Measurements from ENCODE around the gene HOXA13. TPM values are rescaled to one million over a fixed set of nuclear protein-coding genes. Genes with fewer than 3 reads are reported as not detected.
A peak's percentile ranks its signal among the peaks of the same experiment; 100 is the strongest.

Gene HOXA13
- total RNA-seq, 8 experiments from 2014 or later: 0.09 to 2.4 (median 0.18) TPM; not detected in 3

GRCh38 chr7:27224983-27225934 is 25.4 kb upstream of the HOXA13 start:
- in situ Hi-C loops (cut with MboI; ENCODE audit: low pct_unique_long_range_greater_than_20kb in 2 of 9, low sequenced_read_pairs in 9 of 9, unreplicated experiment in 9 of 9): loop anchor here in 7 of 9 experiments (25.0 kb wide), 4 partner anchors 362 to 787 kb away; no protein-coding TSS in a partner anchor
- Histone ChIP-seq H3K27ac (no peak overlapping the region), H3K4me3 (no peak overlapping the region), H3K4me1 (replicated peaks in 1 of 2) (peaks cover 0 to 6% of the 10 kb centered on the region in 2 donors)
- WGBS, 10 experiments: 0 to 100% (median 20%) methylated on average over 1 to 35 of the region's 61 CpGs
- no peak for ATAC-seq (replicated peaks in 6 of 8)

GRCh38 chr7:27223941-27224575 is 24.2 kb upstream of the HOXA13 start:
- H3K4me3 ChIP-seq: no peak overlapping the region
- no peak overlapping the region for H3K27ac ChIP-seq
- peaks cover 0 to 6% of the 10 kb centered on the region in 2 donors for H3K4me1 ChIP-seq (replicated peaks in 1 of 2)
- in situ Hi-C loops (cut with MboI; ENCODE audit: low pct_unique_long_range_greater_than_20kb in 2 of 9, low sequenced_read_pairs in 9 of 9, unreplicated experiment in 9 of 9): loop anchor here in 5 of 9 experiments (25.0 kb wide), 4 partner anchors 363 to 788 kb away; no protein-coding TSS in a partner anchor
- peak in 3 of 8 experiments; percentile 48 to 67 (median 57) for ATAC-seq (replicated peaks in 6 of 8)

GRCh38 chr7:27221201-27221797 is 21.4 kb upstream of the HOXA13 start:
- no peak overlapping the region for H3K4me3 ChIP-seq
- ATAC-seq (replicated peaks in 6 of 8): no peak
- 40 to 89% (median 67%) methylated on average over 1 to 3 of the region's 3 CpGs; no CpG with 5 or more reads in 3 of the 10 experiments for WGBS, 10 experiments
- no peak overlapping the region for H3K27ac ChIP-seq
- H3K4me1 ChIP-seq (replicated peaks in 1 of 2): peaks cover 0 to 6% of the 10 kb centered on the region in 2 donors
- in situ Hi-C loops (cut with MboI; ENCODE audit: low pct_unique_long_range_greater_than_20kb in 2 of 9, low sequenced_read_pairs in 9 of 9, unreplicated experiment in 9 of 9): loop anchor here in 5 of 9 experiments (25.0 kb wide), 4 partner anchors 366 to 791 kb away; no protein-coding TSS in a partner anchor

- no peak for ATAC-seq (replicated peaks in 6 of 8)
- Histone ChIP-seq H3K4me3 (no peak overlapping the region), H3K4me1 (replicated peaks in 1 of 2) (peaks cover 0 to 5% of the 10 kb centered on the region in 2 donors), H3K27ac (no peak overlapping the region)
- in situ Hi-C loops (cut with MboI; ENCODE audit: low pct_unique_long_range_greater_than_20kb in 2 of 9, low sequenced_read_pairs in 9 of 9, unreplicated experiment in 9 of 9): loop anchor here in 5 of 9 experiments (25.0 kb wide), 4 partner anchors 367 to 792 kb away; no protein-coding TSS in a partner anchor
- WGBS, 10 experiments: 49 to 100% (median 72%) methylated on average over 1 to 13 of the region's 45 CpGs; no CpG with 5 or more reads in 4 of the 10 experiments
Observed at GRCh38 chr7:27220440-27220955, 20.6 kb upstream of the HOXA13 start.

GRCh38 chr7:27219821-27220220 is 19.9 kb upstream of the HOXA13 start:
- in situ Hi-C loops (cut with MboI; ENCODE audit: low pct_unique_long_range_greater_than_20kb in 2 of 9, low sequenced_read_pairs in 9 of 9, unreplicated experiment in 9 of 9): loop anchor here in 5 of 9 experiments (25.0 kb wide), 4 partner anchors 367 to 792 kb away; no protein-coding TSS in a partner anchor
- no peak for ATAC-seq (replicated peaks in 6 of 8)
- H3K4me3 ChIP-seq: no peak overlapping the region
- WGBS, 10 experiments: 33 to 83% (median 50%) methylated on average over 1 to 3 of the region's 4 CpGs; no CpG with 5 or more reads in 3 of the 10 experiments
- no peaks in the 10 kb centered on the region for H3K4me1 ChIP-seq (replicated peaks in 1 of 2)
- no peak overlapping the region for H3K27ac ChIP-seq

GRCh38 chr7:27217951-27218350 is 18.1 kb upstream of the HOXA13 start:
- H3K4me3 ChIP-seq: no peak overlapping the region
- in situ Hi-C loops (cut with MboI; ENCODE audit: low pct_unique_long_range_greater_than_20kb in 2 of 9, low sequenced_read_pairs in 9 of 9, unreplicated experiment in 9 of 9): loop anchor here in 5 of 9 experiments (25.0 kb wide), 4 partner anchors 369 to 794 kb away; no protein-coding TSS in a partner anchor
- ATAC-seq (replicated peaks in 6 of 8): no peak
- no peak overlapping the region for H3K27ac ChIP-seq
- no peaks in the 10 kb centered on the region for H3K4me1 ChIP-seq (replicated peaks in 1 of 2)

GRCh38 chr7:27215356-27215755 is 15.5 kb upstream of the HOXA13 start:
- ATAC-seq (replicated peaks in 6 of 8): no peak
- 0 to 86% (median 50%) methylated on average over 1 to 2 of the region's 2 CpGs; no CpG with 5 or more reads in 6 of the 10 experiments for WGBS, 10 experiments
- in situ Hi-C loops (cut with MboI; ENCODE audit: low pct_unique_long_range_greater_than_20kb in 2 of 9, low sequenced_read_pairs in 9 of 9, unreplicated experiment in 9 of 9): loop anchor here in 5 of 9 experiments (25.0 kb wide), 4 partner anchors 372 to 797 kb away; no protein-coding TSS in a partner anchor
- Histone ChIP-seq H3K27ac (no peak overlapping the region), H3K4me3 (no peak overlapping the region), H3K4me1 (replicated peaks in 1 of 2) (no peaks in the 10 kb centered on the region)

GRCh38 chr7:27214239-27214950 is 14.5 kb upstream of the HOXA13 start:
- ATAC-seq (replicated peaks in 6 of 8): no peak
- H3K4me1 ChIP-seq (replicated peaks in 1 of 2): no peaks in the 10 kb centered on the region
- 0 to 83% (median 24%) methylated on average over 1 to 7 of the region's 8 CpGs; no CpG with 5 or more reads in 3 of the 10 experiments for WGBS, 10 experiments
- no peak overlapping the region for H3K4me3 ChIP-seq
- H3K27ac ChIP-seq: no peak overlapping the region
- in situ Hi-C loops (cut with MboI; ENCODE audit: low pct_unique_long_range_greater_than_20kb in 2 of 9, low sequenced_read_pairs in 9 of 9, unreplicated experiment in 9 of 9): loop anchor here in 5 of 9 experiments (25.0 kb wide), 4 partner anchors 373 to 798 kb away; no protein-coding TSS in a partner anchor

GRCh38 chr7:27213433-27214238 is 13.7 kb upstream of the HOXA13 start:
- no peak for ATAC-seq (replicated peaks in 6 of 8)
- no peaks in the 10 kb centered on the region for H3K4me1 ChIP-seq (replicated peaks in 1 of 2)
- in situ Hi-C loops (cut with MboI; ENCODE audit: low pct_unique_long_range_greater_than_20kb in 2 of 9, low sequenced_read_pairs in 9 of 9, unreplicated experiment in 9 of 9): loop anchor here in 5 of 9 experiments (25.0 kb wide), 4 partner anchors 374 to 799 kb away; no protein-coding TSS in a partner anchor
- 10 to 100% (median 85%) methylated on average over 1 to 13 of the region's 50 CpGs; no CpG with 5 or more reads in 5 of the 10 experiments for WGBS, 10 experiments
- H3K27ac ChIP-seq: no peak overlapping the region
- no peak overlapping the region for H3K4me3 ChIP-seq

- in situ Hi-C loops (cut with MboI; ENCODE audit: low pct_unique_long_range_greater_than_20kb in 2 of 9, low sequenced_read_pairs in 9 of 9, unreplicated experiment in 9 of 9): loop anchor here in 5 of 9 experiments (25.0 kb wide), 4 partner anchors 375 to 800 kb away; no protein-coding TSS in a partner anchor
- Histone ChIP-seq H3K27ac (no peak overlapping the region), H3K4me3 (no peak overlapping the region), H3K4me1 (replicated peaks in 1 of 2) (no peaks in the 10 kb centered on the region)
- peak in 2 of 8 experiments; percentile 83 to 86 for ATAC-seq (replicated peaks in 6 of 8)
- 5 to 45% (median 20%) methylated on average over 4 to 19 of the region's 52 CpGs; no CpG with 5 or more reads in 3 of the 10 experiments for WGBS, 10 experiments
Observed at GRCh38 chr7:27212497-27213432, 12.9 kb upstream of the HOXA13 start.

Measured in motor neuron (in vitro differentiated cells).